ENCODE results near the gene ZNF853.

GRCh38 chr7:6575281-6576023 is 40.0 kb upstream of the ZNF853 start:
- no peak for TF ChIP-seq CTCF (IDR thresholded peaks at IDR 0.05; ENCODE audit: insufficient read depth, low read length)
- TF ChIP-seq REST (IDR thresholded peaks at IDR 0.05; ENCODE audit: insufficient replicate concordance, low read depth), result no peak
- no peak for TF ChIP-seq SPI1 (IDR thresholded peaks at IDR 0.05; ENCODE audit: borderline replicate concordance, low read depth)
- TF ChIP-seq POLR2AphosphoS5 (IDR thresholded peaks at IDR 0.05; ENCODE audit: low read depth), result no peak
- no peak for TF ChIP-seq GABPA (IDR thresholded peaks at IDR 0.05; ENCODE audit: low read depth)
